ENCODE data around the gene VAV2.

The VAV2 gene

DNA sequence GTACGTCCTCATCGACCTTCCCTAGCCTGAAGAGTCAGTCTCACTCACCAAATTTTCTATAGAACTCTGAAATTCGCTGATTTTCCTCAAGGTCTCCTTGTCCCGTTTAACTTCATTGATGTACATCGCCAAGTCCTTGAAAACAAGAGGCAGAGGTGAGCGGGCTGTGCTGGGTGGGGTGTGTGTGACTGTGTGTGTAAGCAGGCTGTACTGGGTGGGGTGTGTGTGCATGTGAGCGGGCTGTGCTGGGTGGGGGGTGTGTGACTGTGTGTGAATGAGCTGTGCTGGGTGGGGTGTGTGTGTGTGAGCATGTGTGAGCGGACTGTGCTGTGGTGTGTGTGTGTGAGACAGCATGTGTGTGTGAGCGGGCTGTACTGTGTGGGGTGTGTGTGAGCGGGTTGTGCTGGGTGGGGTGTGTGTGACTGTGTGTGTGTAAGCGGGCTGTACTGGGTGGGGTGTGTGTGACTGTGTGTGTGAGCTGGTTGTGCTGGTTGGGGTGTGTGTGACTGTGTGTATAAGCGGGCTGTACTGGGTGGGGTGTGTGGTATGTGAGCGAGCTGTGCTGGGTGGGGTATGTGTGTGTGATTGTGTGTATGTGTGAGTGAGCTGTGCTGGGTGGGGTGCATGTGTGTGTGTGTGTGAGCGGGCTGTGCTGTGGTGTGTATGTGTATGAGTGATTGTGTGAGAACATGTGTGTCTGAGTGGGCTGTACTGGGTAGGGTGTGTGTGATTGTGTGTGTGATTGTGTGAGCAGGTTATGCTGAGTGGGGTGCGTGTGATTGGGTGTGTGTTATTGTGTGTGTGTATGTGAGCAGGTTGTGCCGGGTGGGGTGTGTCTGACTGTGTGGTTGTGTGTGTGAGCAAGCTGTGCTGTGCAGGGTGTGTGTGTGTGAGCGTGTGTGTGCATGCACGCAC is 200.1 kb downstream of the VAV2 start:
- no peak for DNase-seq

DNA sequence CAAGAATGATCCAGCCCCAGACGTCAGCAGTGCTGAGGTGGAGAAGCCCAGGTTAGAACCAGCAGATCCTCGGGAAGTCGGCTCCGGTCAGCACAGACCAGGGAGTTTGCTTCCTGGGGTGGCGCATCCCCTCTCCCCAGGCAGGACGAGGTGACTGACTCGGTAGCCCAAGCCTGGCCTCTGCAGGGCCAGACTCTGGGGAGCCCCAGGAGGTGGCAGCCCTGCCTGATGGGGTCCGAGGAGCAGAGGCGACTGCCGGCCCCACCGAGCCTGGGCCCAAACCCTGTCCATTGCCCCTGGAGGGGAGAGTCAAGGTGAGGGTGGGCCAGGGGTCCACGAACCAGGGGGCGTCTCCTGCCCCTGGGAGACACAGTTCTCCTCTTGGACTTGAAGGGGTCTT is 201.1 kb downstream of the VAV2 start:
- DNase-seq: no peak

DNA sequence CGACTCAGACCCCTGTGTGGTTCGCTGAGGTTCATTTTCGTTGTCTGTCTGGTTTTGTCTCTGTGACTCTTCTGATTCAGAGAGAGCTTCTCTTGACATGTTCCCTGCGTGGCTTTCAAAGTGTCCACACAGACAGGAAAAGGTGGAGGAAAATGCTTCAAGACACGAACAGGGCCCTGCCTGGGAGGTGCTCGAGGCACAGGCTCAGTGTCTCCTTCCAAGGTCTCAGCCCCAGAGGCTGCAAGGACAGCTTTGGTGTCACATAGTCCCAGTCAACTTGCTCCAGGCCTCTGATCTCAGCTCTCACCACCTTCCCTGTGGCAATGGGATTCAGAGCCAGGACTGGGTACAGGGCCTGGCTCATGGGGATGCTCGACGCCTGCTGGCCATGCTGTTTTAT is 202.3 kb downstream of the VAV2 start:
- DNase-seq: no peak

- no peak for DNase-seq
Observed at GRCh38 chr9:133788819-133789717, 203.1 kb downstream of the VAV2 start.

GRCh38 chr9:133788045-133788818 is 203.9 kb downstream of the VAV2 start:
- no peak for DNase-seq

DNA sequence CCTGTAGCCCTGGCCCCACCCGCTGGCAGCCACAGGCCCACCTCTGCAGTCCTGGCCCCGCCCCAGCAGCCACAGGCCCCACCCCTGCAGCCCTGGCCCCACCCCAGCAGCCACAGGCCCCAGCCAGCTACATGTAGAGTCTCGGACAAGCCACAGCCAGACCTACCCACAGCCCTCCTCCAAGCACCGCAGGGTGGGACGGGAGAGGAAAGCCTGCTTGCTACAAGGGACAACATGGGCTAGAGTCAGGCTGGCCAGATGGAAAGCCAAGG is 204.4 kb downstream of the VAV2 start:
- DNase-seq: peak; percentile 28

DNA sequence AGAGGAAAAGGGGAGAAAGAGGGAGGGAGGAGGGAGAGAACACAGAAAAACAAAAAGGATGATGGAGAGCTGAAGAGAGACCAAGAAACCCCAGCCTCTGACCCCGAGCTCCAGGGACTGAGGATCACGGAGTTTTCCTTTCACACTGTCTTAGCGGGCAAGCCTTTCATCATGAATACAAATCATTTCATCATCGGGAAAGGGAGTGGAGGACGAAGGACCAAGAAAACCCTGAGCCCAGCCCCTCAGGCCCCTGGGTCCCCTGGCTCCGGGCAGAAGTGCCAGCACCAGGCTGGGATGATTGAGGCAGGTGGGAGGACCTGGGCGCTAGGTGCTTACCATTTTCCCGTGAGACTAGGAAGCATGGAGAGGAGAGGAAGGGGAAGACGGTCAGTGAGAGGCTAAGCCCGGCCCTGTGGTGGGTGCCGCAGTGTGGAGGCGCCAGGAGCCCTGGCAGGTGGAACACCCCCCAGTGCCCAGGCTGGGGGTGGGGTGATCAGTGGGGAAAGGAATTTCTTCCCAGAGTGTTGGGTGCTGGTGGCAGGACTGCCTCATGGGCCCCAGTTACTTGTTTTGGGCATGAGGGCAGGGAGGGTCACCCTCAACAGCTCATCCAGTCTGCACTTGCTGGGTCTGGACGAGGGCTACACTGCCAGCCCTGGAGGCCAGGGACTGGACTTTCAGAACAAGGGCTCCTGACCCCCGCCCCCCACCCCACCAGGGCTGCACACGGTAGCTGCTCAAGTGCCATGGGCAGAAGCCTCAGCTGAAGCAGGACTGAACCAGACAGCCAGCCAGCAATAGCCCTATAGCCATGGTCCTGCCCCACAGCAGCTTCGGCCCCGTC is 205.0 kb downstream of the VAV2 start:
- DNase-seq: no peak

- no peak for DNase-seq
Observed at GRCh38 chr9:133786371-133786753, 205.8 kb downstream of the VAV2 start.

GRCh38 chr9:133785753-133786370 is 206.3 kb downstream of the VAV2 start:
- DNase-seq: no peak

GRCh38 chr9:133784731-133785561 is 207.2 kb downstream of the VAV2 start:
- DNase-seq: no peak

DNA sequence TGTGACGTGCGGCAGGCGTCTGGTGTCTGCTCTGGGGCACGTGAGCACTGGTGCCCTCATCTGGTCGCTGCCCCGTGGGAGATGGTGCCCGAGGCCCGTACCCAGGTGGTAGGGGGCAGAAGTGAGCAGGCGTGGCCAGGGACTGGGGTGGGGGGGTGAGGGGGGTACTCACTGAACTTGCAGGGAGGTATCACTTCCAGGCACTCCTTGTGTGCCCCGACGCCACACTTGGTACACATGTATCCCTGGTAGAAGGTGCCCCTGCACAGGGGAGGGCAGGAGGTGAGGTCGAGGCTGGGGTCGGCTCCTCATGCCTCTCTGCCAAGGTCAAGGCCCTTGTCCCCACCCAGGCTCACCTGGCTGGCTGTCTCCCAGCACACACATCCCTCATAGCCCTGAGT is 208.8 kb downstream of the VAV2 start:
- DNase-seq: no peak

GRCh38 chr9:133782157-133783130 is 209.7 kb downstream of the VAV2 start:
- DNase-seq: peak; percentile 81

DNA sequence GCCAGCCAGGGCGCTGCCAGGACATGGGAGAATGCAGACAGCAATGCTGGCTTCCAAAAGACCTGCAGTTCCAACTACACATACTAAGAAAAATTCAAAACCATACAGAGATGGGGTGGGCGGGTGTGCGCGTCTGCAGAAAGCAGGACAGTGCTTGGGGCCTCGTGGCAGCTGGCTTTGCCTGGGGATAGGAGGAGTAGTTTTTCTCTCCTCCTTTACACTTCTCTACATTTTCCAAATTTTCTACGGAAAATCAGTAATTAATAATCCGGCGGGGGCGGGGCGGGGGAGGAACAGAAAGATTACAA is 210.3 kb downstream of the VAV2 start:
- DNase-seq: no peak

DNA sequence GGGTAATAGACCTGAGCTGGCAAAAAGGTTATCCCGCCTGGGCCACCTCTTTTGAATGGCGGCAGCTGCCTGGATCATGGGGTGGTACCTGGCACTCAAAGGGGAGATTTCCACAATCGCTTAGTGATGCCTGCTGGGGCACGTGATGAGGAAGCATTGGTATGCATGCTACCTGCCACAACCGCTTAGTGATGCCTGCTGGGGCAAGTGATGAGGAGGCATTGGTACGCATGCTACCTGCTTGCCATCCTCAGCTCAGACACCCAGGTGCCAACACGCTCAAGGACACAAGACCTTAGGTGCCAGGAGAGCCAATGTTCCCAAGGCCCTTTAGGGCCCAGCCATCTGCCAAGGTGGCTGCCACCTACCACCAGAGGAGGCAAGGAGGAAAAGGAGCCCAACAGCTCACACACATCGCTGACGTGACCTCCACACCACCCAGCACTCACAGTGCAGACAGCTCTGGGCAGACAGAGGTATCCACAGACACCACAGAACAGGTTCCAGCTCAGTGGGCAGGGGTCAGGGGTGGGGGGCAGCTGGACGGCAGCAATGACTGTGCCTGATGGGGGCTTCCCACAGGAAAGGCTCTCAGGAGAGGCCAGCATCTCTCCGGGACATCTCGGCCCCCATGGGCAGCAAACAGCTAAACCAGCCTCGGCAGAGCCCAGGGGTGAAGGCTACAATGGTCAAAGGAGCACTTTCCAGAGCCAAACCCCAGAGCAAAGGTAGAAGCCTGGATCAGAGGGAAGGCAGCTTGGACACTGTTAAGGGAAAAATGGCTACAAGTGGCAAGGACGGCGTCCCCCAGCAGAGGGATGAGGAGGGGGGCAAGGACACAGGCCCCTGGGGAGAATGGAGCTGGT is 210.9 kb downstream of the VAV2 start:
- no peak for DNase-seq

- no peak for DNase-seq
Observed at GRCh38 chr9:133780404-133780945, 211.6 kb downstream of the VAV2 start.

DNA sequence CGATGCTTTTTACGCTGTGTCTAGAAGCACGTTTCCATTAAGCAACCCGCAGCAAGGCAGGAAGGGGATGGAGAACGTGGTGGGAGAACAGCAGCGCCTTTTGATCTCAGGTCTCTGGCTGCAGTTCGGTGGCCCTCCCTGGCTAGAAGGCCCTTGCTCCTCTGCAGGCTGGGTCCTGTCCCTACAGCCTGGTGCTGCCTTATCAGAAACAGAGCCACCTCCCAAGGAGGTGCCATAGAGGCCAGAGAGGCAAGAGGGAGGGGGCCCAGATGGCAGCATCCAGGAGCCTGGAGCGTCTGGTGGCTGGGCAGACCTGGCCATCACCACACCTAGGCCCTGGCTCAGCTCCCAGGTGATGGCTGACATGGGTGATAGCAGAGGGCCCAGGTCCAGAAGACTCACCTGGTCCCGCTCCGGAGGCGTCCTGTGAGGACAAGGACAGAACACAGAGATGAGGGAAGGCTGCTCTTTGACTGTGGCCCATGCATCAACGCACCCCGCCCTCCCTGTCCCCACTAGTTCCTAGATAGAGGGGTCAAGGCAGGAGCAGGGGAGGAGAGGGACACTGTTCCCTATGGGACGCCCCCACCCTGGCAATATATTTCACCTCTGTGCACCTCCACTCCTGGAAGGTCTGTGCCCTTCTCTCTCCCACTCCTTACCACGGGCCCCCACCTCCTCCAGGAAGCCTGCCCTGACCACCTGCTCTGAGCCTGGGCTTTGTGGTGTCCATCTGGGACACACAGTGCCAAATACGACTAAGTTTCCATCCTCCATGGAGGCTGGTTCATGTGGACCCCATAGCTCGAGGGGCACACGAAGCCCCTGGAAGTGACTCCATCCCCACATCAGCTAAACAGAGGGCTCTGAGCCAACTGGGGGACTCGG is 212.4 kb downstream of the VAV2 start:
- DNase-seq: no peak

GRCh38 chr9:133779081-133779480 is 213.0 kb downstream of the VAV2 start:
- DNase-seq: no peak
